IMR-90 (cell line): Measurements from ENCODE around the gene NCOA7. TPM values are rescaled to one million over a fixed set of nuclear protein-coding genes. Genes with fewer than 3 reads are reported as not detected.
A peak's percentile ranks its signal among the peaks of the same experiment; 100 is the strongest.

Experiments used
- ATAC-seq: fragments of 200-7000 bp; cut with Tn5 transposase; 2 replicates; pipeline ENCODE4 v1.9.1; 2020; ENCODE audit warnings: low read depth, mild to moderate bottlenecking, moderate library complexity
- Bru-seq: library from RNA; stranded (reverse); fragments of 400-500 nt; gene quantifications from one replicate; lab custom pipeline; 2021; lab: Mats Ljungman, UMichigan
- BruChase-seq, 2 experiments: library from RNA; stranded (reverse); fragments of 400-500 nt; gene quantifications; one replicate each; lab custom pipeline; 2021; lab: Mats Ljungman, UMichigan
- BruUV-seq: library from RNA; stranded (reverse); fragments of 400-500 nt; replicated peaks from 2 replicates; lab custom pipeline; 2021; lab: Mats Ljungman, UMichigan
- CTCF ChIA-PET: fragments of 300-600 bp; formaldehyde crosslinking; extraction: SDS; loops from one replicate; lab custom pipeline; 2021; ENCODE audit warnings: antibody characterized with exemption; lab: Yijun Ruan, JAX
- POLR2A ChIA-PET: fragments of 300-600 bp; sonication (Branson Sonifier 250); formaldehyde crosslinking; loops from one replicate; lab custom pipeline; 2022; ENCODE audit warnings: antibody characterized with exemption; ENCODE audit not compliant: unreplicated experiment; lab: Charles Lee
- DNase-seq: peaks from one replicate; pipeline ENCODE4 v3.0.0; 2013
- H2AFZ ChIP-seq: replicated peaks from 2 replicates; pipeline ENCODE3; 2013; ENCODE audit warnings: low read length, mild to moderate bottlenecking; ENCODE audit not compliant: poor library complexity
- H2AK5ac ChIP-seq: 2 replicates; pipeline ENCODE4 v1.6.1; 2013; ENCODE audit warnings: low read depth, low read length, inconsistent platforms
- H2AK9ac ChIP-seq: replicated peaks from 2 replicates; pipeline ENCODE3; 2013; ENCODE audit warnings: mild to moderate bottlenecking, low read depth, low read length, moderate library complexity; ENCODE audit not compliant: poor library complexity
- H2BK120ac ChIP-seq: 2 replicates; pipeline ENCODE4 v1.6.1; 2013; ENCODE audit warnings: low read depth, low read length, inconsistent platforms
- H2BK15ac ChIP-seq: 3 replicates; pipeline ENCODE4 v1.6.1; 2013; ENCODE audit warnings: low read depth, low read length, inconsistent platforms
- H2BK20ac ChIP-seq: 2 replicates; pipeline ENCODE4 v1.6.1; 2013; ENCODE audit warnings: low read depth, mild to moderate bottlenecking, inconsistent platforms, low read length, moderate library complexity
- H2BK5ac ChIP-seq: 2 replicates; pipeline ENCODE4 v1.6.1; 2013; ENCODE audit warnings: mild to moderate bottlenecking, low read depth, low read length, inconsistent platforms; ENCODE audit not compliant: poor library complexity, severe bottlenecking
- H3K14ac ChIP-seq: replicated peaks from 2 replicates; pipeline ENCODE4 v1.6.1; 2013; ENCODE audit warnings: low read depth, low read length, inconsistent platforms
- H3K18ac ChIP-seq: 2 replicates; pipeline ENCODE4 v1.6.1; 2013; ENCODE audit warnings: low read depth, low read length, control low read depth
- H3K23ac ChIP-seq: 2 replicates; pipeline ENCODE4 v1.6.1; 2013; ENCODE audit warnings: low read depth, low read length, inconsistent platforms
- H3K27ac ChIP-seq: 2 replicates; pipeline ENCODE4 v1.5.1; 2013; ENCODE audit warnings: mild to moderate bottlenecking, control low read depth, low read length; ENCODE audit not compliant: insufficient read depth
- H3K27me3 ChIP-seq: 2 replicates; pipeline ENCODE4 v1.6.1; 2013; ENCODE audit warnings: low read length; ENCODE audit not compliant: control insufficient read depth, insufficient read depth
- H3K36me3 ChIP-seq: 2 replicates; pipeline ENCODE4 v1.6.1; 2013; ENCODE audit warnings: low read length, mixed read lengths; ENCODE audit not compliant: control insufficient read depth, insufficient read depth
- H3K4ac ChIP-seq: 2 replicates; pipeline ENCODE4 v1.6.1; 2013; ENCODE audit warnings: low read depth, low read length, inconsistent platforms
- H3K4me1 ChIP-seq: 2 replicates; pipeline ENCODE4 v1.6.1; 2013; ENCODE audit warnings: low read length, mixed read lengths; ENCODE audit not compliant: control insufficient read depth, insufficient read depth
- H3K4me2 ChIP-seq: 2 replicates; pipeline ENCODE4 v1.6.1; 2013; ENCODE audit warnings: low read depth, mild to moderate bottlenecking, control low read depth, low read length, moderate library complexity
- H3K4me3 ChIP-seq: 2 replicates; pipeline ENCODE4 v1.5.1; 2013; ENCODE audit warnings: low read depth, mild to moderate bottlenecking, control low read depth, low read length, moderate library complexity; ENCODE audit not compliant: insufficient read depth
- H3K56ac ChIP-seq: 2 replicates; pipeline ENCODE4 v1.6.1; 2013; ENCODE audit warnings: low read length, inconsistent platforms; ENCODE audit not compliant: insufficient read depth; ENCODE audit errors: extremely low read depth
- H3K79me1 ChIP-seq, 2 experiments: 2 replicates each; pipeline ENCODE4 v1.6.1; 2013; ENCODE audit warnings: low read length in 2 of 2, inconsistent platforms in 1 of 2, low read depth in 1 of 2
- H3K9ac ChIP-seq: 2 replicates; pipeline ENCODE4 v1.6.1; 2013; ENCODE audit warnings: low read depth, low read length, control low read depth
- H3K9me1 ChIP-seq: 2 replicates; pipeline ENCODE4 v1.6.1; 2013; ENCODE audit warnings: low read length, inconsistent platforms; ENCODE audit not compliant: insufficient read depth
- H3K9me3 ChIP-seq: 2 replicates; pipeline ENCODE4 v1.6.1; 2013; ENCODE audit warnings: low read length; ENCODE audit not compliant: control insufficient read depth, insufficient read depth
- H4K20me1 ChIP-seq: 2 replicates; pipeline ENCODE4 v1.6.1; 2013; ENCODE audit warnings: low read length, inconsistent platforms; ENCODE audit not compliant: insufficient read depth
- H4K5ac ChIP-seq: 2 replicates; pipeline ENCODE4 v1.6.1; 2013; ENCODE audit warnings: mild to moderate bottlenecking, low read depth, low read length, control low read depth
- H4K8ac ChIP-seq, 2 experiments: 2 replicates each; pipeline ENCODE4 v1.6.1; 2013; ENCODE audit warnings: low read depth in 2 of 2, low read length in 2 of 2, control low read depth in 1 of 2, inconsistent platforms in 1 of 2
- H4K91ac ChIP-seq: 2 replicates; pipeline ENCODE4 v1.6.1; 2013; ENCODE audit warnings: low read depth, low read length, inconsistent platforms; ENCODE audit not compliant: insufficient read depth
- BHLHE40 ChIP-seq: fragments of 150-350 bp; IDR thresholded peaks from 2 replicates; pipeline ENCODE4 v1.6.1; 2016; ENCODE audit warnings: mild to moderate bottlenecking, low read depth, low read length
- CHD1 ChIP-seq: IDR thresholded peaks from 2 replicates; pipeline ENCODE4 v1.6.1; 2012; ENCODE audit warnings: low read depth, low read length, improper control_type of control experiment
- ELK1 ChIP-seq: fragments of 150-350 bp; IDR thresholded peaks from 2 replicates; pipeline ENCODE4 v1.6.1; 2016; ENCODE audit warnings: low read depth, mild to moderate bottlenecking, low read length, moderate library complexity, borderline replicate concordance
- MAFK ChIP-seq: IDR thresholded peaks from 2 replicates; pipeline ENCODE4 v1.6.1; 2012; ENCODE audit warnings: low read depth, low read length, improper control_type of control experiment
- MAZ ChIP-seq: IDR thresholded peaks from 2 replicates; pipeline ENCODE4 v1.6.1; 2012; ENCODE audit warnings: low read depth, mild to moderate bottlenecking, low read length, improper control_type of control experiment, moderate library complexity, borderline replicate concordance
- POLR2A ChIP-seq: IDR thresholded peaks from 2 replicates; pipeline ENCODE4 v1.6.1; 2012; ENCODE audit warnings: mild to moderate bottlenecking, low read depth, low read length
- RAD21 ChIP-seq: IDR thresholded peaks from 2 replicates; pipeline ENCODE4 v1.6.1; 2012; ENCODE audit warnings: low read length, improper control_type of control experiment
- RCOR1 ChIP-seq: IDR thresholded peaks from 2 replicates; pipeline ENCODE4 v1.6.1; 2012; ENCODE audit warnings: mild to moderate bottlenecking, low read length, improper control_type of control experiment; ENCODE audit not compliant: insufficient replicate concordance
- WGBS, 2 experiments: methylation state at CpG; one replicate each; pipeline versions ENCODE4 v1.1.5 to v1.1.7; 2013; ENCODE audit warnings: missing lambda C conversion rate in 2 of 2; ENCODE audit not compliant: insufficient read length in 1 of 2; ENCODE audit errors: extremely low coverage in 2 of 2; 5-methylcytosine and 5-hydroxymethylcytosine counted together
- dilution Hi-C: fragments of 300-500 bp; cut with HindIII; formaldehyde crosslinking; loops from one replicate; pipeline ENCODE4 v1.14.3; 2018; ENCODE audit warnings: low sequenced_read_pairs; ENCODE audit not compliant: unreplicated experiment
- in situ Hi-C: fragments of 300-500 bp; cut with MboI; formaldehyde crosslinking; loops from 3 replicates; pipeline ENCODE4 v1.14.3; 2019; ENCODE audit warnings: low sequenced_read_pairs, inconsistent platforms, mixed read lengths
- intact Hi-C: fragments of 100-400 bp; cut with micrococcal nuclease; formaldehyde crosslinking; loops from 2 replicates; pipeline ENCODE4 v1.10.0; 2022
- long read RNA-seq: library from polyadenylated mRNA; unstranded; transcript quantifications from one replicate; pipeline ENCODE4 v2.0.0, GENCODE V29; 2021; ENCODE audit not compliant: unreplicated experiment
- polyA plus RNA-seq, 3 experiments: library from polyadenylated mRNA; depleted of rRNA; stranded (reverse); fragments of >200 nt; gene quantifications; 2 replicates each; pipeline ENCODE4 v1.2.3, GENCODE V29; 2012; ENCODE audit warnings: low replicate concordance in 1 of 3
- total RNA-seq: library from RNA; depleted of rRNA; stranded (reverse); fragments of >200 nt; gene quantifications from 2 replicates; pipeline ENCODE4 v1.2.3, GENCODE V29; 2012; rRNA removed
- TF ChIP-seq, protein P1 (sequence below): fragments of 150-350 bp; IDR thresholded peaks from 2 replicates; pipeline ENCODE4 v1.6.1; 2017; ENCODE audit warnings: mild to moderate bottlenecking, antibody characterized with exemption, low read length, low read depth

The NCOA7 gene, protein sequence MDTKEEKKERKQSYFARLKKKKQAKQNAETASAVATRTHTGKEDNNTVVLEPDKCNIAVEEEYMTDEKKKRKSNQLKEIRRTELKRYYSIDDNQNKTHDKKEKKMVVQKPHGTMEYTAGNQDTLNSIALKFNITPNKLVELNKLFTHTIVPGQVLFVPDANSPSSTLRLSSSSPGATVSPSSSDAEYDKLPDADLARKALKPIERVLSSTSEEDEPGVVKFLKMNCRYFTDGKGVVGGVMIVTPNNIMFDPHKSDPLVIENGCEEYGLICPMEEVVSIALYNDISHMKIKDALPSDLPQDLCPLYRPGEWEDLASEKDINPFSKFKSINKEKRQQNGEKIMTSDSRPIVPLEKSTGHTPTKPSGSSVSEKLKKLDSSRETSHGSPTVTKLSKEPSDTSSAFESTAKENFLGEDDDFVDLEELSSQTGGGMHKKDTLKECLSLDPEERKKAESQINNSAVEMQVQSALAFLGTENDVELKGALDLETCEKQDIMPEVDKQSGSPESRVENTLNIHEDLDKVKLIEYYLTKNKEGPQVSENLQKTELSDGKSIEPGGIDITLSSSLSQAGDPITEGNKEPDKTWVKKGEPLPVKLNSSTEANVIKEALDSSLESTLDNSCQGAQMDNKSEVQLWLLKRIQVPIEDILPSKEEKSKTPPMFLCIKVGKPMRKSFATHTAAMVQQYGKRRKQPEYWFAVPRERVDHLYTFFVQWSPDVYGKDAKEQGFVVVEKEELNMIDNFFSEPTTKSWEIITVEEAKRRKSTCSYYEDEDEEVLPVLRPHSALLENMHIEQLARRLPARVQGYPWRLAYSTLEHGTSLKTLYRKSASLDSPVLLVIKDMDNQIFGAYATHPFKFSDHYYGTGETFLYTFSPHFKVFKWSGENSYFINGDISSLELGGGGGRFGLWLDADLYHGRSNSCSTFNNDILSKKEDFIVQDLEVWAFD
- total RNA-seq, result 12.9 and 17.2 TPM in 2 replicates
- 8.8 and 12.6 TPM in 2 replicates for polyA plus RNA-seq (2012; rRNA removed)
- 6.8 and 9.2 TPM in 2 replicates for polyA plus RNA-seq (2012; cell fraction: cytosol; rRNA removed)
- 13.3 and 41.5 TPM in 2 replicates for polyA plus RNA-seq (2012; cell fraction: nucleus; rRNA removed; ENCODE audit: low replicate concordance)
- percentile 81 among the genes with signal in this experiment for Bru-seq, nascent RNA
- BruChase-seq, experiment 1, labeled RNA remaining after a 6-hour chase, result percentile 57 among the genes with signal in this experiment
- percentile 58 among the genes with signal in this experiment for BruChase-seq, experiment 2, labeled RNA remaining after a 2-hour chase
- long read RNA-seq, full-length matches to known transcripts, result 9 of 17 reads
- long read RNA-seq, partial matches to known transcripts, result 4 of 17 reads
- long read RNA-seq, other reads (novel, unspliced or antisense), result 4 of 17 reads

- H3K14ac ChIP-seq, result peak within 1 kb of the TSS; percentile 82
- peak within 1 kb of the TSS; percentile 49; the same call in 1 of the 2 replicates for H2BK120ac ChIP-seq
- peak within 1 kb of the TSS; percentile 75 for H2BK5ac ChIP-seq
- peak; percentile 67 for DNase-seq
- peak within 1 kb of the TSS; percentile 85 for H2AFZ ChIP-seq
- ChIA-PET POLR2A (interaction anchor here (0.7 to 1.3 kb wide), 5 partner anchors 9 to 1476 kb away, joined by 3 to 4 read pairs (median 3); partner anchors contain the start of genes HINT3 and RNF146), CTCF (interaction anchor here (0.5 to 4.9 kb wide), 17 partner anchors 10 to 489 kb away, joined by 3 to 45 read pairs (median 4); partner anchors contain the start of gene HINT3)
- peak; percentile 94 for ATAC-seq
- BruUV-seq, result no TSS peak
- peaks cover 8% of the 10 kb centered on the region for H3K4me1 ChIP-seq
- peak within 1 kb of the TSS; percentile 79 for H3K18ac ChIP-seq
- H4K91ac ChIP-seq, result peak within 1 kb of the TSS; percentile 84
- H4K5ac ChIP-seq, result peak within 1 kb of the TSS; percentile 96
- no peaks in the 10 kb centered on the region for H3K36me3 ChIP-seq
- H4K8ac ChIP-seq, result peak within 1 kb of the TSS; percentile 92 to 98
- WGBS, 2 experiments, result 0% methylated on average over 52 of the region's 100 CpGs; no CpG with 5 or more reads in 1 of the 2 experiments
- H3K56ac ChIP-seq, result peak within 1 kb of the TSS; percentile 75
- no peaks in the 10 kb centered on the region for H4K20me1 ChIP-seq
- no peak within 1 kb of the TSS for H2BK20ac ChIP-seq
- no peaks in the 10 kb centered on the region for H3K27me3 ChIP-seq
- no peaks in the 10 kb centered on the region for H3K9me1 ChIP-seq
- peak within 1 kb of the TSS; percentile 92 for H2AK9ac ChIP-seq
- H3K9ac ChIP-seq, result peak within 1 kb of the TSS; percentile 93
- H2AK5ac ChIP-seq, result peak within 1 kb of the TSS; percentile 52
- dilution Hi-C loops, result no loop called here
- H3K4me3 ChIP-seq, result peak within 1 kb of the TSS; percentile 83
- H3K23ac ChIP-seq, result peak within 1 kb of the TSS; percentile 83
- no peak within 1 kb of the TSS for H2BK15ac ChIP-seq
- in situ Hi-C loops, result no loop called here
- peak within 1 kb of the TSS; percentile 100 for H3K4me2 ChIP-seq
- intact Hi-C loops, result loop anchor here (1.0 to 5.0 kb wide), 2 partner anchors 67 to 166 kb away; partner anchors contain the start of gene HINT3
- no peaks in the 10 kb centered on the region for H3K9me3 ChIP-seq
- H3K27ac ChIP-seq, result peak within 1 kb of the TSS; percentile 82
- peak within 1 kb of the TSS; percentile 86 for H3K4ac ChIP-seq
- H3K79me1 ChIP-seq, result peaks cover 5 to 24% of the 10 kb centered on the region in 2 experiments
- TF ChIP-seq RCOR1 (no peak), CHD1 (no peak), ELK1 (no peak), POLR2A (peak; percentile 28), MAFK (no peak), RAD21 (no peak), BHLHE40 (no peak), MAZ (peak; percentile 78; the same call in 1 of the 2 replicates)
- TF ChIP-seq, protein P1, sequence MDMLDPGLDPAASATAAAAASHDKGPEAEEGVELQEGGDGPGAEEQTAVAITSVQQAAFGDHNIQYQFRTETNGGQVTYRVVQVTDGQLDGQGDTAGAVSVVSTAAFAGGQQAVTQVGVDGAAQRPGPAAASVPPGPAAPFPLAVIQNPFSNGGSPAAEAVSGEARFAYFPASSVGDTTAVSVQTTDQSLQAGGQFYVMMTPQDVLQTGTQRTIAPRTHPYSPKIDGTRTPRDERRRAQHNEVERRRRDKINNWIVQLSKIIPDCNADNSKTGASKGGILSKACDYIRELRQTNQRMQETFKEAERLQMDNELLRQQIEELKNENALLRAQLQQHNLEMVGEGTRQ, result no peak
These were observed at the start of gene NCOA7 for GRCh38 chr6:125790358-125791150. Gene NCOA7, plus strand, starts transcription at chr6:125790960. Its CDS starts 24,395 bp downstream, at chr6:125815355.
